ACHN (cell line): ENCODE measurements around the gene ST3GAL6.
A peak's percentile ranks its signal among the peaks of the same experiment; 100 is the strongest.

Source experiments
- DNase-seq: peaks from one replicate; pipeline ENCODE4 v3.0.0-alpha.2; 2015
- in situ Hi-C: cut with HindIII; loops from 2 replicates; pipeline ENCODE4 v1.10.0; 2017; ENCODE audit warnings: low sequenced_read_pairs, low pct_ligation_motif_present, low pct_unique_long_range_greater_than_20kb

ST3GAL6 gene, protein sequence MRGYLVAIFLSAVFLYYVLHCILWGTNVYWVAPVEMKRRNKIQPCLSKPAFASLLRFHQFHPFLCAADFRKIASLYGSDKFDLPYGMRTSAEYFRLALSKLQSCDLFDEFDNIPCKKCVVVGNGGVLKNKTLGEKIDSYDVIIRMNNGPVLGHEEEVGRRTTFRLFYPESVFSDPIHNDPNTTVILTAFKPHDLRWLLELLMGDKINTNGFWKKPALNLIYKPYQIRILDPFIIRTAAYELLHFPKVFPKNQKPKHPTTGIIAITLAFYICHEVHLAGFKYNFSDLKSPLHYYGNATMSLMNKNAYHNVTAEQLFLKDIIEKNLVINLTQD

DNA sequence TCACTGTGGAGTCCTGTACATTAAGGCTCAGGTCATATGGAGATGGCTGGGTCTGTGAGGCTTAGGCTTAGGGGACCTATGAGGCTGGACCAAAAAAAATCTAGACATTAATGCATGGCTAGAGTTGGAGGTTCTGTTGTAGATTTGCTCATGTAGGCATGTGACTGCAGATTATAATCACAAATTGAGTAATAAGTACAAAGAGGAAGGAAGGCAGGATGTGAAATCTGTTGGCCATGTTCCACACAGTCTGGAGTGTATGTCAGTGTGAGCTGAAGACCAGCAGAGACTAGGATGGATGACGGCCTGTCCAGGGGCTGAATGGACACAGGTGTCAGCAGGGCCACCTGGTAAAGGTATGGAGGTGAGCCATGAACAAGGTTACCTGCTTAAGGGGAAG lies at the start of gene ST3GAL6:
ST3GAL6 (plus strand) TSS at position 265 of the 400 bp plus-strand sequence. CDS start 5,101 bp downstream, outside the sequence.
- DNase-seq: no peak
- in situ Hi-C loops: no loop called here

DNA sequence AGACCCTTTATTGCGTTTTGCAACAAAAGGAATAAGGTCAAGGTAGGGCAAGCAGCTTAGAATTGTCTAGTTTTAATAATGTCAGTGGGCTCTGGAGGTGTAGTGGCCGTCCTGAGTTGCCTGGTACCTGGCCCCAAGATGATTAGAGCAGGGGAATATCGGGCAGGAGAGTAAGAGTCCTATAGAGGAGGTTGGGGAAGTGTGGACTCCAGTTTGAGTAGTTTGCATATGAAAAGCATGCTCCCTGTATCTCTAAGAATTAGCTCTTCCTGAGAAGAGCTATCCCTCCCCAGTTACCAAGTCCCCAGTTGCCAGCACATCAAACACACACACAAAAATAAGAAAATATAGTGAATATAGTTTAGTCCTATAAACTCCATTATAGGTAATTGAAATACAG lies 49.2 kb upstream of the ST3GAL6 start:
- DNase-seq: no peak
- in situ Hi-C loops: no loop called here

DNA sequence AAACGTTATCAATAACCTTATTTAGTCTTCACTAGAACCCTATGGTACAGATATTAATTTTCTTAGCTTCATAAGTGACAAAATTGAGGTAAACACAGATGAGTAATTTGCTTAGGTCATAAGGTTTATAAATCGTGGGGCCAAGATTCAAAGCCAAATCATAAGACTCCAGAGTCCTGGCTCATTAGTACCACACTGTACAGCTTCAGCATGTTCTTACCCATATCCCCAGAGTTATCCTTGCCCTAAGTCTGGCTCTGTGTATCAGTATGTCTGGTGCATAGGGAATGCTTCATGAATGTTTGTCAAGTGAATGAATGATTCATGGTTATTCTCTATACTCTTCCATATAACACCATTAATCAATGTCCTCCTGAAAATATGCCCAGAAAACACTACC lies 45.6 kb upstream of the ST3GAL6 start:
- DNase-seq: no peak
- in situ Hi-C loops: no loop called here

DNA sequence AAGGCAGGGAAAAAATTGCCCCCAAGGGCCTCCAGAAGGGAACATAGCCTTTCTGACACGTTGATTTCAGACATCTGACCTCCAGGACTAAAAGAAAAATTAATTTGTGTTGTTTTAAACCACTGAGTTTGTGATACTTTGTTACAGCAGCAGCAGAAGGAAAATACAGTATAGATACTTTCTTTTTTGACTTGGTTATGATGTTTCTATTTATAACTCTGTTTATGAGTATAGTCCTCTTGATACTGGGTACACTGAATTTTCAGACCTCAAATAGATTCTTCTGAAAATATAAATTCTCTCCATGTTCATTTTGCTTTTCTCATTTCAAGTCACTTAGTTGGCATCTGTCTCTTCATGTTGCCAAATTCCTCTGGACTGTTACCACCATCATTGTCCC lies 44.4 kb upstream of the ST3GAL6 start:
- no peak for DNase-seq
- in situ Hi-C loops: no loop called here

DNA sequence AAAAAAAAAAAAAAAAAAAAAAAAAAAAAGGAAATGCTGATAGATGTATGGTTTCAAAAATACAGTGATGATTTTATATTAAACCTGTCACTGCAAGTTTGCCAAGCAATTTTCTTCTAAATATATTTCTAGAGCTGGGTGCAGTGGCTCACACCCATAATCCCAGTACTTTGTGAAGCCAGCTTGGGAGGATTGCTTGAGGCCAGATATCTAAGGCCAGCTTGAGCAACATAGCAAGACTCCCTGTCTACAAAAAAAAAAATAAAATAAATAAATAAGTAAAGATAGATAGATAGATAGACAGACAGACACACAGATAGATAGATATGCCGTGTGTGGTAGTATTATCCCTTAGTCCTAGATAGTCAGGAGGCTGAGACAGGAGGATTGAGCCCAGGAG lies 41.4 kb upstream of the ST3GAL6 start:
- DNase-seq: no peak
- in situ Hi-C loops: no loop called here

DNA sequence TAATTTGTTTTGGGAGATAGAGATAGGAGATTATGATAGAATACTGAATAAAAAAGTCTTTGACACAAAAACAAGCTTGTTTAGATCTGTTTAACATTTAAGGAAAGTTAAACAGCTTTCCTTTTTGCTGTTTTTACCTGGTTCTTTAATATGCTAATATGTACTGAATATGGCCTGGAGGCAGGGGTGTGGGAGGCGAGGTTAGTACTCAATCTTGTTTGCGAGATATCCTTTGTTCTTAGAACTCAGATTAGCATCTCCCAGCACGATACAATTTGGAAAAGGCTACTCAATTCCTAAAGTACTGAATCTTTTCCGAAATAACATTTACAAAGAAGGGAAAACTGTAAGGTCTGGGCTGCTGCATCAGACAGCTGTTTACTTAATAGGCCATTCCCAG lies 40.8 kb upstream of the ST3GAL6 start:
- no peak for DNase-seq
- in situ Hi-C loops: no loop called here

DNA sequence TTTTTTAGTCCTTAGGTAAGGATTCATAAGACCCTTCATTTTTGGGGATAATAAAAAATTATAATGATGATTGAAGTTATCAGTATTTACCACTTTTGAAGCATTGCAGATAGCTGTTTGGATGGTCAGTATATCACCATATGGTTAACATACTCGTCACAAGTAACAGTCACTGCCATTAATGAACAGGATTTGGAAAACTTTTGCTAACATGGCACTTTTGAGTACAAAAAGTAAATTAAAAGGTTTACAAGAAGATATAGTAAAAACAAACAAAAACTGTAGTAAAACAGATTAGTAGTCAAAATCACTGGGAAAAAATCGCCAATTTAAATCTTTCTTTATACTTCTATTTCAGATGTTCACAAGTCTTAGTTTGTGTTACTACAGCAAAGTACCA lies 37.8 kb upstream of the ST3GAL6 start:
- no peak for DNase-seq
- in situ Hi-C loops: no loop called here

DNA sequence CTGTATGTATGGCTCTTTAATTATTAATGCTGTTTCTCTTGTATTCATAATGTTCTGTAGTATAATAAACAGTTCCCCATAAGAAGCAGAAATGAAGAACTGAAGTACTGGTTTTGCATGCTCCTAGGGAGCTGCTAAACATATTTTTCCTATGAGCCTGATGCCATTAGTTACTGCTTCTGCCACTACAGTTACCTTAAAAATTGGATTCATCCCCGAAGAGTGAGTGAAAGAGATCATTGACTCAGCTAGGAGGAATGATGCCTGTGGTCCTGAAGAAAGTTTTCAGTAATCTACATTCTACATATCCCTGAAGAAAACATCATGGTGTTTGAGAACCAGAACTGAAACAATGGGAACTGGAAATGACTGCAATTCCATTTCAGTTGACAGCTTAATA lies 37.1 kb upstream of the ST3GAL6 start:
- in situ Hi-C loops: no loop called here
- no peak for DNase-seq

DNA sequence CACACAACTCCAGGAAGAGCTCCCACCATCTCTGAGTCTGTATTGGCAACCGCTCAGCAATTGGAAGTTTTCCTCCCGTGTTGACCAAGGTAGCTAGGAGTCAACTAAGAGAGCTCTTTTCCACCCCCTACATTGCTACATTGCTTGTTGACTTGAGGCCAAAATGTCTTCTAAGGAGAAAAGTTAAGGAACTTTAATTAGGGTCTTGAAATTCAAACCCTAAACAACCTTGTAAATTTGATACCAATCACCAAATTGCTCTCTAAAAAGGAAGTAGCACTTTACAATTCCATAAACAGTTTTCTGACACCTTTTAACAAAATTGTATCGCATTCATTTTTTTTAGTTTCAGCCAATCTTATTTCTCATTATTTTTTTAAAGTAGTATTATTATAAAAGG lies 35.5 kb upstream of the ST3GAL6 start:
- in situ Hi-C loops: no loop called here
- no peak for DNase-seq

DNA sequence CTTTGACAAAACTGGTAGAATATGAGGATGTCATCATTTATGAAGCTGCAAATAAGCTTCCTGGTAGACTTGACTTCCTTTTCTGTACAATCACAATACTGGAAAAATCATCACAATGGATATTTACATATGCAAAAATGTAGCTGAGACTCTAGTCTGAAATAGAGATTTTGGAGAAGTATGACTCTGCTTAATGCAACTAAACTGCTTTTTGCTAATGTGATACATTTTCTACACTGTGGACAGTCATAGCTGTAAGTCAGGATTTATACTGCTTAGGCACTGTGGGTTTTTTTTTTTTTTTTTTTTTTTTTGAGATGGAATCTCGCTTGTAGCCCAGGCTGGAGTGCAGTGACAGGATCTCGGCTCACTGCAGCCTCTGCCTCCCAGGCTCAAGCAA lies 34.5 kb upstream of the ST3GAL6 start:
- in situ Hi-C loops: no loop called here
- no peak for DNase-seq

DNA sequence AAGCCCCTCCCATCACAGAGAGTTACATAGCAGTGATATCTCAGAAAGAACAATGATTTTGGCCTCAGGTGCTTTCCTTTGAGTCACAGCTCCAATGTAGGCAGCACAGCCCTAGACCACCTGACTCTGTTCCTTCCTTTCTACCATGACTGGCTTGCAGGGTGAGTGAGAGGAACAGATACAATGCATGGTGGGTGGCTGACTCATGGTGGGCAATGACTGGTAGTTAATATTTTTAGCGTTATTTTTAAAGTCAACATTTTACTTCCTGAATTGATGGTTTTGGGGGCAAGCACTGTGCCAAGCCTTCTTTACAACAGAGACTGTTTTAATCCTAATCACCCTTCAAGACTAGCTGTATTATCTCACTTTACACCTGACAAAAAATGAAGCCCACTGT lies 32.8 kb upstream of the ST3GAL6 start:
- DNase-seq: no peak
- in situ Hi-C loops: no loop called here

DNA sequence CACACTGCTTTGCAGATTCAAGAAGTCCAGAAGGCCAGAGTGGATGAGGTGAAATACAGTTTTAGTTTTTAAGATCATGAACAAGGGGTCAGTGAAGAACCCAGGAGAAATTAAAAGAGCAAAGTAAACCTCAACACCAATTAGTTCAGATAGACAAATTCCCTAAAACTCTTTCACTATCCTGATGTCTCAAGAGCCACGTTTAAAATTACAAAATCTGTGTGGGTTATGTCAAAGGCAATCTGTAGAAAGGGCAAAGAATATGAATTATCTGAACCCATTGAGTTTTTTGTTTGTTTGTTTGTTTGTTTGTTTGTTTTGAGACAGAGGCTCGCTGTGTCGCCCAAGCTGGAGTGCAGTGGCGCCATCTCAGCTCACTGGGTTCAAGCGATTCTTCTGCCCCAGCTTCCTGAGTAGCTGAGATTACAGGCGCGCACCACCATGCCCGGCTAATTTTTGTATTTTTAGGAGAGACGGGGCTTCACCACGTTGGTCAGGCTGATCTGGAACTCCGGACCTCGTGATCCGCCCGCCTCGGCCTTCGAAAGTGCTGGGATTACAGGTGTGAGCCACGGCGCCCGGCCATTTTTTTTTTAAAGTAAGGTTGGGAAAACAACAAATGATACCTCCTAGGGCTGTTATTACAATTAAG lies 32.1 kb upstream of the ST3GAL6 start:
- in situ Hi-C loops: no loop called here
- DNase-seq: no peak

DNA sequence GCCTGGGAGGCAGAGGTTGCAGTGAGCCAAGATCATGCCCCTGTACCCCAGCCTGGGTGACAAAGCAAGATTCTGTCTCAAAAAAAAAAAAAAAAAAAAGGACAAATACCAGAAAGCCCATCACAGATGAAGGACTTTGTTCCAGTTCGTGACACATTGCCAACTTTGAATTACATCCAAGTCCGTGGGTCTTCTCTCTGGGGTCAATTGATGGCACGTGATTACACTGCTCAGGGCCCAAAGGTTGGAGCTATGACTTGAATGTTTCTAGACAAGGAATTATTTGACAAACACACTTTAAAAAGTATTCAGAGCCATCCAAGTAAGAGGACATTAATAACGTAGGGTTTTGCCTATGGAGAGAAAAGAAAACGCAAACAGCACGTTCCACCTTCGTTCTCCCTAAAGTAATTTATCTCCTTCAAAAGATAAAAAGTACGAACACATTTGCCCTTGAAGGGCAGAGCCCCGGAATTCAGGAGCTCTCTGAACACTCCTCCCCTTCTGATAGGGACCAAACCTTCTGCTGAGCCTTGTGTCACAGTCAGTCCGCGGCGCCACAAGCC lies 31.3 kb upstream of the ST3GAL6 start:
- peak; percentile 2 for DNase-seq
- in situ Hi-C loops: no loop called here

DNA sequence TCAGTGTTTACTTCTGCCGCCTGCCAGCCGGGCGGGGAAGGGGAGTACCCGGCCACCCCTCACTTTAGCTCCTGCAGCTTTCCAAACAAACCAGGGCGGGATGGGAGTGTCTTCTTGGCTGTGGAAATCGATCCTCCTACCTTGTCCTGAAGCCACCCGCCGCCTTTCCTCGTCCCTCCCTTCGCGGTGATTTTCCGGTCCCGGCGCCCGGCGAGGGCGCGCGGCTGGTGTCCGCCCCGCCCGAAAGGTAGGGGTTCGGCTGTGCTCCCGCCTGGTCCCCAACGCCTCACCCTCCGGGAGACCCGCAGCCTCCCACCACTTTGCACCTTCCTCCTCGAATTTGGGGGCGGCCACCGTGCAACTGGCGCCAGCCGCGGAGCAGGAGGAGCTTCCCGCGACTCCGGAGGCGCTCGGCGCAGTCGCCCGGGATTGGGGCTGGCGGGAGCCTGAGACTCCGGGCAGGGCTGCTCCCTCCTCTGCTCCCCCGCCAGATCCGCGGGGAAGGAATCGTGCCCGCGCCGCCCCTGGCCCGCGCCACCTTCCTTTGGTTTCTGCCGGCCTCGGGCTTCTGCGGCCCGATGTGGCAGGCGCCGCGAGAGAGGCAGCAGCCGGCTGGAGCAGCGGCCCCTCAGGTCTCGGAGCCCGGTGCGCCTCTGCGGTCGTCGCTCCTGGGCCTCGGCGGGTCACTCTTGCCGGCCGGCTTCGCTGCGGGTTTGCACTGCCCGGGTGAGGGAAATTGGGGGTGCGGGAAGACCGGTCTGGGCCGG lies 30.7 kb upstream of the ST3GAL6 start:
- peak; percentile 4 for DNase-seq

DNA sequence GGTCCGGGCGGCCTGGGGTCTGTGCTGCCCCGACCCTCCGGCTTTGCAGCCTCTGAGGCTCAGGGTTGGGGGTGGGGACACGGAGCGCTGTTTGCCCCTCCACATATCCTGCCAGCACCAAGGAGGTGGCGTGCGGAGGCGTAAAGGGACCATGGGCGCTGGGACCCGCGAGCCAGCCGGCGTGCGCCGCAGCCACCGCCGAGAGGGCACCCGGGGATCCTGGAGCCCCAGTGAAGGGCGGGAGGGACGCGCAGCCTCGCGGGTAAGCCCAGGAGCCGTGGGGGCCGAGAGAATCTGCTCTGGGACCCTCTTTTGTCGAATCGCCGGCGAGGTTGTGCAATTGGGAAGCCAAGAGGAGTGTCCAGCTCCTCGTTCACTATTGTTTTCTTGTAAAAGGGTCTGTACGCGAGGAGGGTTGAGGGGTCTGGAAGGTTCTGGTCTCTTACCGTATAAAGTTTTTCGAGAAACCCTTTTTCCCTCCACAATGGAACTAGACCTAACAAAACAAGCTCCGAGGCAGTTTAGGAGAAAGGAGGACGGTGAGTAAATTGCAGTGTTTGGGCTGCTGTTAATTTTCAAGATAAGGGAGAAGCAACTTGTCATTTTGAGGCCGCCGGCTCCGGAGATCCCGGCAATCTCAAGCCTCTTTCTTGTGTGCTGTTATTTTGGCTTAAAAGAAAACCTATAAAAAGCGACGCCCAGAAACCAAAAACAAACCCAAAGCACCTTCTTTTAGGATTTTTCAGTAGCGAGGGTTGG lies 29.9 kb upstream of the ST3GAL6 start:
- in situ Hi-C loops: no loop called here
- no peak for DNase-seq

More for the DNA sequence above, 30.7 kb upstream of the ST3GAL6 start:
- in situ Hi-C loops: no loop called here

DNA sequence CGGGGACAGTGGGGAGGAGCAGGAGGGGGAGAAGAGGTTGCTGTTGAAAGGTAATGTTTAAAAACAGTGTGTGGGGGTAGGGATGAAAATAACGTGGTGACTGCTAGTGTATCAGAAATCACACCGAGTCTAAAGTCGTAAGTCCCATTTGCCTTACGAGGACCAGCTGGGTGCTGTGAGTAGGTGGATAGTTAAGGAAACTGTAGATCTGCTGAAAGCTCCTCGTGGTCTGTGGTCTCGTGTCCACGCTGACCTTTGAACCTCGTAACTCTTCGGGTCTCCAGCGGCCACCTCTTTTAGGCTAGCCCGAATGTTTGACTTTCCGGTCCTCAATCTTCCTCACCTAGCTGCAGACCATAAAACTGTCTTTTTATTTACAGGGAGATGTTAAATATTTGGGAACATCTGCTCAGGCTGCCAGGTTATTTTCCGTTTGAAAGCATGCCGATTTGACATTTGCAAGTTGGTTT lies 29.3 kb upstream of the ST3GAL6 start:
- in situ Hi-C loops: no loop called here
- DNase-seq: no peak

DNA sequence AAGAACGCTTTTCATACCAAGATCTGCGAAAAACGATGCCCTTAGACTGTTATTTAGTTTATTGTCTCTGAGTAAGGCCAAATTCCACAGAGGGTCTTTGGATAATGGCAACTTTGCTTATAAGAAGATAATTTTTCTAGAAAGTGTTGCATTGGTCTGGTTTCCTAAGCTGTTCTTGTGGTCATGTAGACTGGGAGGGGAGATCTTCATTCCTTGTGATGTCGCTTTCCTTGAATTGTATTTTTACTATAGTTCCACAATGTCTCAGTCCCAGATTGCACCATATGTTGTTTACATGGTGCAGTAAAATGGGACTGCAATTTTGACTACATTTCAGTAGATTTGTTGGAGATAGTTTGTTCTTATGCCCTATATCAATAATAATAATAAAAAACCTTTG lies 28.8 kb upstream of the ST3GAL6 start:
- in situ Hi-C loops: no loop called here
- DNase-seq: no peak

DNA sequence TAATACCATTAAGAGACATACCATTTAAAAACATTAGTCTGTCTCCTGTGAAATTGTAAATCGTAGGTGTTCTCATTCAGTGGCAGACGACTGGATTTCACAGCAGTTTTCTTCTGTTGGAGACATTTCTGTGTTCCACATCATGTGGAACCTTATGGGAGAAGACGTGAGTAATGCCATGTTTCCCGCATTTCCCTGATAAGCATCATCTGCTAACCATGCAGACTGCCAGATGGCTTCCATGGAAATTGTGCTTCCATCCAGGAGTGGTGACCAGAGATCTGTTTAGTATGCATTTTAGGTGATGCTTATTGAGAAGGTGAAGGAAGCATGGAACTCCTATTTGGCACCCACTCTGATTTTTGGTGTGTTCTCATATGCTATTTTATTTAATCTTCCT lies 28.4 kb upstream of the ST3GAL6 start:
- DNase-seq: no peak
- in situ Hi-C loops: no loop called here

DNA sequence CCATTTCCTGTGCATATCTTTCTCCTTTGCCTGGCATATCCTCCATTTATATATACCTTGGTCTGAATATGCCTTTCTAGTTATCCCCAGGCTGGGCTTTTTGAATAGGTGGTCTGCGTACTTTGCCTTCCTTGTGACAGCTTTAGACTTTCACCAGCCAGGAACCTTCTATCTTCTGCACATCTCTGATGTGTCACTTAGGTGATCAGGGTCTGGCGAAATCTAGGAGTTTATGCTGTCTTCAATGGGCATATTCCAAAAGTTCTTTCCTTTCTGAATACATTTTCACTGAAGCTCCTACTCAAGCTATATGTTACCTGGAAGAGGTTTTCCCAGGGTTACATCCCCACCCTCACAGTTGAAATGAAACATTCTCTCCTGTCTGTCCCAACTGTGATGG lies 27.8 kb upstream of the ST3GAL6 start:
- in situ Hi-C loops: no loop called here
- DNase-seq: no peak
